Ammon's horn (tissue), 1 donor: ENCODE measurements around the gene SEPHS1.
"Not testable (repeated sequence)": the region's sequence is repeated elsewhere in the genome, so short reads cannot be mapped to it uniquely, and the experiment has no call there.

ENCODE experiments used
- DNase-seq: peaks from one replicate; pipeline ENCODE4 v3.0.0-alpha.2; 2016; ENCODE audit warnings: low spot score

Gene SEPHS1

GRCh38 chr10:13282348-13282747, 65.7 kb downstream of the SEPHS1 start:
- DNase-seq: not testable (repeated sequence)

GRCh38 chr10:13276749-13277365, 71.2 kb downstream of the SEPHS1 start:
- peak; percentile 24 for DNase-seq

GRCh38 chr10:13276146-13276545, 71.9 kb downstream of the SEPHS1 start:
- DNase-seq: not testable (repeated sequence)

GRCh38 chr10:13272164-13272571, 75.9 kb downstream of the SEPHS1 start:
- DNase-seq: peak; percentile 88

GRCh38 chr10:13271552-13272163, 76.4 kb downstream of the SEPHS1 start:
- peak; percentile 29 for DNase-seq

GRCh38 chr10:13270877-13271551, 77.1 kb downstream of the SEPHS1 start:
- no peak for DNase-seq

GRCh38 chr10:13268841-13269240, 79.3 kb downstream of the SEPHS1 start:
- DNase-seq: no peak

- no peak for DNase-seq
These were observed 79.8 kb downstream of the SEPHS1 start for GRCh38 chr10:13268310-13268709.
